GM18873 (cell line): ENCODE data around the gene ASF1B.
"Not testable (repeated sequence)": the region's sequence is repeated elsewhere in the genome, so short reads cannot be mapped to it uniquely, and the experiment has no call there.

ENCODE experiments used
- ATAC-seq: cut with Tn5 transposase; IDR thresholded peaks from one replicate; pipeline ENCODE4 v1.9.1; 2021; ENCODE audit warnings: mild to moderate bottlenecking, moderate library complexity, moderate number of reproducible peaks; ENCODE audit not compliant: unreplicated experiment, low FRiP score

Gene ASF1B

GRCh38 chr19:14136509-14137281 is at the start of gene ASF1B:
TSS of gene ASF1B (minus strand) at chr19:14136589. CDS start at chr19:14136456, 133 bp downstream.
- peak; percentile 86 for ATAC-seq

- ATAC-seq, result not testable (repeated sequence)
Measured at GRCh38 chr19:14185691-14186090, 49.3 kb upstream of the ASF1B start.

- no peak for ATAC-seq
Measured at GRCh38 chr19:14185158-14185557, 48.8 kb upstream of the ASF1B start.

- no peak for ATAC-seq
Measured at GRCh38 chr19:14183741-14184350, 47.5 kb upstream of the ASF1B start.

GRCh38 chr19:14182476-14182875 is 46.1 kb upstream of the ASF1B start:
- no peak for ATAC-seq

GRCh38 chr19:14181906-14182305 is 45.5 kb upstream of the ASF1B start:
- ATAC-seq, result no peak

- not testable (repeated sequence) for ATAC-seq
Measured at GRCh38 chr19:14181199-14181598, 44.8 kb upstream of the ASF1B start.

- ATAC-seq, result no peak
Measured at GRCh38 chr19:14177496-14178074, 41.2 kb upstream of the ASF1B start.

- ATAC-seq, result no peak
Measured at GRCh38 chr19:14175351-14175792, 39.0 kb upstream of the ASF1B start.

GRCh38 chr19:14174883-14175282 is 38.5 kb upstream of the ASF1B start:
- ATAC-seq, result no peak

GRCh38 chr19:14168993-14169392 is 32.6 kb upstream of the ASF1B start:
- ATAC-seq, result no peak

- ATAC-seq, result no peak
Measured at GRCh38 chr19:14168259-14168972, 32.0 kb upstream of the ASF1B start.

- ATAC-seq, result no peak
Measured at GRCh38 chr19:14167576-14168138, 31.3 kb upstream of the ASF1B start.

GRCh38 chr19:14166999-14167575 is 30.7 kb upstream of the ASF1B start:
- ATAC-seq, result no peak

- no peak for ATAC-seq
Measured at GRCh38 chr19:14165990-14166830, 29.8 kb upstream of the ASF1B start.

GRCh38 chr19:14164724-14165493 is 28.5 kb upstream of the ASF1B start:
- ATAC-seq, result no peak

- ATAC-seq, result no peak
Measured at GRCh38 chr19:14164082-14164481, 27.7 kb upstream of the ASF1B start.

- no peak for ATAC-seq
Measured at GRCh38 chr19:14162871-14163297, 26.5 kb upstream of the ASF1B start.

GRCh38 chr19:14161305-14161704 is 24.9 kb upstream of the ASF1B start:
- no peak for ATAC-seq
